ENCODE results near the gene TOGARAM1. TPM values are rescaled to one million over a fixed set of nuclear protein-coding genes. Genes with fewer than 3 reads are reported as not detected.

The TOGARAM1 gene, protein sequence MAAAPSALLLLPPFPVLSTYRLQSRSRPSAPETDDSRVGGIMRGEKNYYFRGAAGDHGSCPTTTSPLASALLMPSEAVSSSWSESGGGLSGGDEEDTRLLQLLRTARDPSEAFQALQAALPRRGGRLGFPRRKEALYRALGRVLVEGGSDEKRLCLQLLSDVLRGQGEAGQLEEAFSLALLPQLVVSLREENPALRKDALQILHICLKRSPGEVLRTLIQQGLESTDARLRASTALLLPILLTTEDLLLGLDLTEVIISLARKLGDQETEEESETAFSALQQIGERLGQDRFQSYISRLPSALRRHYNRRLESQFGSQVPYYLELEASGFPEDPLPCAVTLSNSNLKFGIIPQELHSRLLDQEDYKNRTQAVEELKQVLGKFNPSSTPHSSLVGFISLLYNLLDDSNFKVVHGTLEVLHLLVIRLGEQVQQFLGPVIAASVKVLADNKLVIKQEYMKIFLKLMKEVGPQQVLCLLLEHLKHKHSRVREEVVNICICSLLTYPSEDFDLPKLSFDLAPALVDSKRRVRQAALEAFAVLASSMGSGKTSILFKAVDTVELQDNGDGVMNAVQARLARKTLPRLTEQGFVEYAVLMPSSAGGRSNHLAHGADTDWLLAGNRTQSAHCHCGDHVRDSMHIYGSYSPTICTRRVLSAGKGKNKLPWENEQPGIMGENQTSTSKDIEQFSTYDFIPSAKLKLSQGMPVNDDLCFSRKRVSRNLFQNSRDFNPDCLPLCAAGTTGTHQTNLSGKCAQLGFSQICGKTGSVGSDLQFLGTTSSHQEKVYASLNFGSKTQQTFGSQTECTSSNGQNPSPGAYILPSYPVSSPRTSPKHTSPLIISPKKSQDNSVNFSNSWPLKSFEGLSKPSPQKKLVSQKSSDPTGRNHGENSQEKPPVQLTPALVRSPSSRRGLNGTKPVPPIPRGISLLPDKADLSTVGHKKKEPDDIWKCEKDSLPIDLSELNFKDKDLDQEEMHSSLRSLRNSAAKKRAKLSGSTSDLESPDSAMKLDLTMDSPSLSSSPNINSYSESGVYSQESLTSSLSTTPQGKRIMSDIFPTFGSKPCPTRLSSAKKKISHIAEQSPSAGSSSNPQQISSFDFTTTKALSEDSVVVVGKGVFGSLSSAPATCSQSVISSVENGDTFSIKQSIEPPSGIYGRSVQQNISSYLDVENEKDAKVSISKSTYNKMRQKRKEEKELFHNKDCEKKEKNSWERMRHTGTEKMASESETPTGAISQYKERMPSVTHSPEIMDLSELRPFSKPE (N-terminal part only)
- 10 to 100 TPM; 27.6 to 40.1 (median 37.4) TPM for polyA plus RNA-seq (ENCODE audit: insufficient read length in 4 of 4)

DNA sequence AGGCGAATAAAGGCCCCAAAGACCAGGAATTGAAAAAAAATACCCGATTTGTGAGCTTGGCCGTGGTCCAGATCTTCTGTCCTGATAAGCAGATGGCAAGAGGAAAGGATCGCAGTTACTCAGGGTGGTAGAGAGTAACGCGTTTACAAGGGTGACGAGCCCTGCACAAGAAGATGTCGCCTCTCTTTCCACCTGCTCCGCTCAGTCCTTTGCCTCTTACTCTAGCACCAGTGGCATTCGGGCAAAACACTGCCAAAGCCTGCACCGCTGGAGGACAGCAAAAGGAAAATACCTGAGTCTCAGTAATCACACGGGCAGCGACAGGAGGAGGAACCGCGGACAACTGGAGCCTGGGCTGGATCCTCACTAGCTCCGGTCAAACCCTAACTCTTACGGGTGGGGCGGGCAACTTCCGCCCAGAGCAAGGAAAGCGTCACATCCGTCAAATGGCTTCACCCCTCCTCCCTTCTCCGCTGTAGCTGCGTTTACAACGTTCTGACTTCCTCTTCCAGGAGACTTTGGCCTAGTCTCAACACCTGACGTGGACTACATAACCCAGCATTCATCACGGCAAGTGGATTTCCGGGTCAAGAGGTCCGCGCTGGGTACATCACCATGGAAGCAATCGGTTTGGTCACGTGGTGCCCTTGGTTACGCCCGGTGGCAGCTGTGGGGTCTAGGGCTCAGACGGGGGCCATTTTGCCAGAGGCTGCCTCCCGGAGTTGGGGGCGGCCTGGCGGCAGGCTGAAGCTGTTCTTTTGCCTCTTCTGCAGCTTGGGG lies at the start of gene TOGARAM1, which contains the start of gene KLHL28:
Gene TOGARAM1, plus strand, starts transcription at position 637 of the 780 bp plus-strand sequence. CDS start 232 bp downstream, outside the sequence.
Gene KLHL28, minus strand, starts transcription at position 394 of the 780 bp plus-strand sequence. CDS start 16,019 bp downstream, outside the sequence.
- DNase-seq (ENCODE audit: low read depth in 4 of 4, low spot score in 2 of 4): peak; percentile 99 to 100 (median 100)

DNA sequence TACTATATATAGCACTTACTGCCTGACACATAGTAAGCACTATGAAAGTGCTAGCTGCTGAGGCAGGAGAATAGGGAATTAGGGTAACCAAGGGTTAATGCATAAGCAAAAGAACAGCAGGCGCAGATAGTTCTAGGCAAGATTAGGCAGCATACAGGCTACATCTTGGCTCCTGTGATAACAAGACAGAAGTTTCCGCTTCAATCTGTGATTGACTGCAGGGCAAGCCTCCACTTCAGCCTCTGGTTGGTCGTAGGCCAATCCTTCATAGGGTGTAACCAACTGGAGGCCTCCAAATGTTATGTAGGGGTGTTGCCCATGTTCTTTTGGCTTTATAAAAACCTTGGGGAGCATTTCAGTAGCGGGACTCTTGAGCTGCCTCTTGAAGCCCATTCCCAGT lies 47.1 kb upstream of the TOGARAM1 start:
- DNase-seq (ENCODE audit: low read depth in 4 of 4, low spot score in 2 of 4): no peak

DNA sequence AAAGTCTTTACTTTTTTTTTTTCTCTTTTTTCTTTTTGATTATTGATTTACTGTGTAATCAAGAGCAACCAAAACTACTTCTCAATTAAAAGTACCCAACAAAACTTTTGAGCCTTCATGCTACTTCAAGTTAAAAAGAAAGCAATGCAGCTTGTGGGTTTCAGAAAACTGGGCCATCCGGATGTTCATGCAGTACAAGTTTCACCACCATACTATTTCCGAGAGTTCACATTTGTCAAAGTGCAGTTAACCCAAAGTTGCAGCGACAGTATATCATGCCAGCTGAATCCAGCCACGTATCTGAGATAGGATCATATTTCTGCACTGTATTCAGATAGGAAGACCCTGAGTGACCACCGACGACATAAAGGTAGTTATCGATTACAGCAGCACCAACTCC lies 33.2 kb upstream of the TOGARAM1 start:
- no peak for DNase-seq (ENCODE audit: low read depth in 4 of 4, low spot score in 2 of 4)

DNA sequence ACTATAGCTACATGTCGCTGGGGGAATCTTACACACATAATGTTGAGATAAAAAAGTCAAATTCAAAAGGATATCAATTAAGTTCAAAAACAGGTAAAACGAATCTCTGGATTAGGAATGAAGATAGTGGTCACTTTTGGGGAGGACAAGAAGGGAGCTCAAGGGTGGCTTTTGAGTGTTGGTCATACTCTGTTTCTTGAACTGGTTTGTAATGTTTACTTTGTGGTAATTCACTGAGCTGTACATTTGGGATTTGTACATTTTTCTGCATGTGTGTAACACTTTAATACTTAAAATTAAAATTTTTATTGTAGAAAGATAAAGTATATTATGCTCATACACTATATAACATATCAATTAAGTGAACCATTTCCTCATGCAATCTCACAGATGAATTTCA lies 26.8 kb upstream of the TOGARAM1 start:
- DNase-seq (ENCODE audit: low read depth in 4 of 4, low spot score in 2 of 4): no peak

DNA sequence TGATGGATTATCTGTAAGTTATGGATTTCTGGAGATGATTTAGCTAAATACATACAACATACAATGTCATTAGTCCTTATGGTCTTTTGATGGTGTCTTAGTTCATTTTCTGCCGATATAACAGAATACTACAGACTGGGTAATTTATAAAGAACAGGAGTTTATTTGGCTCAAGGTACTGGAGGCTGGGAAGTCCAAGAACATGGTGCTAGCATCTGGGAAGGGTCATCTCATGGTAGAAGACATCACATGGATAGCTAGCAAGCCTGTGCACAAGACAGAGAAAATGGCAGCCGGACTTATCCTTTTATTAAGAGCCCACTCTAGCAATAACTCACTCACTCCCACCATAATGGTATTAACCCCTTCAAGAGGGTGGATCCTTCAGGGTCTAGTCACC lies 24.4 kb upstream of the TOGARAM1 start:
- DNase-seq (ENCODE audit: low read depth in 4 of 4, low spot score in 2 of 4): no peak

DNA sequence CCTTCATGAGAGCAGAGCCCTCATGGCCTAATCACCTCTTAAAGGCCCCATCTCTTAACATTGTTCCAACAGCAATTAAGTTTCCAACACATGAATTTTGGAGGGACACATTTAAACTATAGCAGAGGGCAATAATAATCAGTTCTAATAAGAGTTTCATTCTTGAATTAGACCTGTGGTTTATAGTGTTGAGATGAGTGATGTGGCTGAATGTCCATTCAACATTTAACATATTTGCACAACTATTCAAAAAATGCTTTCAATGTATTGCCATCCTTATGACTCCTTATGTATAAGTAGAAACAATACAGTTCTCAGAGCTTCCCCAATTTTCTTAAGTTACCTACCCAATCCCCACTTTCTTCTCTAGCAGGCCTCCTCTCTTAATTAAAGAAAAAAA lies 21.8 kb upstream of the TOGARAM1 start:
- no peak for DNase-seq (ENCODE audit: low read depth in 4 of 4, low spot score in 2 of 4)

DNA sequence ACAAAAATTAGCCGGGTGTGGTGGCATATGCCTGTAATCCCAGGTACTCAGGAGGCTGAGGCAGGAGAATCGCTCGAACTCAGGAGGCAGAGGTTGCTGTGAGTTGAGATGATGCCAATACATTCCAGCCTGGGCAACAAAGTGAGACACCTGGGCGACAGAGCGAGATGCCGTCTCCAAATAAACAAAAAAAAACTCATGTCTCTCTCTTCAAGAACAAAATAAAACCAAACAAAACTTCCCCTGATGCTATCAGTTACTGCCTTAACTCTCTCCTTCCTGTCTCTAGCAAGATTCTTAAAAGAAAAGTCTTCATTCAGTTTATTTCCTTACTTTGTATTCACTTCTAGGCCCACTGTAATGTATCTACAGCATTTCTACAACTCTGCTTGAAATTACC lies 21.0 kb upstream of the TOGARAM1 start:
- no peak for DNase-seq (ENCODE audit: low read depth in 4 of 4, low spot score in 2 of 4)

DNA sequence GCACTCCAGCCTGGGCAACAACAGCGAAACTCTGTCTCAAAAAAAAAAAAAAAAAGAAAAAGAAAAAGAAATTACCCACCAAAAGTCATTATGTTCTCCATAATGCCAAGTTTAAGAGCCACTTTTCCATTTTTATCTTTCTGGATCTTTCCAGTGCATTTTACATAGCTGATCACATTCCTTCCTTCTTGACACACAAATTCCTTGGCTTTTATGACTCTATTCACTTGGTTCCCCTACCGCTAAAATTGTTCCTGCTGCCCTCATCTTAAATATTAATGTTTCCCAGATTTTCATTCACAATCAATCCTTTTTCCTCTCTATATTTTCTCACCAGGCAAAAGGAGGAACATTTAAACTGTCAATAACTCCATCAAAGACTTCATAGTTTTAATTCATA lies 20.4 kb upstream of the TOGARAM1 start:
- no peak for DNase-seq (ENCODE audit: low read depth in 4 of 4, low spot score in 2 of 4)

DNA sequence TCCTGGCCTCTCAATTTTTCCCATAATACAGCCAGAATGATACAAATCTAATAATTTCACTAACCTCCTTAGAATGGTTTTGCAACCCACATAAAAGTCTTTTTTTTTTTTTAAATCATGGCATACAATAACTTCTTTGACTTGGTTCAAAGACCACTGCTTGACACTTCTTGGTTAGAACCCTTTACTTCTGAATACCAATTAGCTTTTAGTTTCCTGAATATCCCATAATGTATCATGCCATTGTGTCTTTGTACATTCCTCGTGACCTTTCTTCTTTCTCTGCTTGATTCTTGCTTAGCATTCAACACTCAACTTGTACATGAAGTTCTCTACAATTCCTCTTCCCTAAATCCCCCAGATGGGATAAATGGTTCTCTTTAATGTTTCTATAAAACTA lies 19.6 kb upstream of the TOGARAM1 start:
- DNase-seq (ENCODE audit: low read depth in 4 of 4, low spot score in 2 of 4): no peak

DNA sequence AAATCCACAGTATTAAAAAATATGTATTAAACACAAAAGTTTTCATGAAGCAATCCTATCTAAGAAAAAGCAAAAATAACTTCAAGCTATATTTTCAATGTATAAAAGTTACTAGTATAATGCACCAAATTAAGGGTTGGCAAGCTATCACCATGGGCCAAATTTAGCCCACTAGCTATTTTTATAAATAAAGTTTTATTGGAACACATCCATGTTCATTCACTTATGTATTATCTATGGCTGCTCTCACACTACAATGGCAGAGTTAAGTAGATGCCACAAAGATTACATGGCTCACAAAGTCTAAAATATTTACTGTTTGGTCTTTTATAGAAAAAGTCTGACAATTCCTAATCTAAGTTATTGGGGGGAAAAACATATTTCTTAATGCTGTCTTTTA lies 17.9 kb upstream of the TOGARAM1 start:
- no peak for DNase-seq (ENCODE audit: low read depth in 4 of 4, low spot score in 2 of 4)

DNA sequence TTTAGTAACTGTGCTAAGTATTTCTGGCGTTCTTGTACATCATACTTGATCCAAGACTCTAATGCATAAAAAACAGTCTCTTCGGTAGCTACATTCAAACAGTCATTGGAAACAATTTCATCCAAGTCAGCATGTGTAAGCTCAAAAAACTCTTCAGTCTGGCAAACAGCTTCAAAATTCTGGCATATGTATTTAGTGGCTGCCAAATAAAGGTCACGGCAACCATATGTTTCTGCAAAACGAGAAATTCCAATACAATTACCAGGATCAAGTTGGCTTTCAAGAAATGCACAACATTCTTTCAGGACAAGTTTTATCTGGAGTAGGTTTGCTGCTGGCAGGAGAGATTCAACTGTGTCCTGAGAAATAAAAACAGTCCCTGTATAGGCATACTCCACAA lies 16.7 kb upstream of the TOGARAM1 start:
- DNase-seq (ENCODE audit: low read depth in 4 of 4, low spot score in 2 of 4): no peak

DNA sequence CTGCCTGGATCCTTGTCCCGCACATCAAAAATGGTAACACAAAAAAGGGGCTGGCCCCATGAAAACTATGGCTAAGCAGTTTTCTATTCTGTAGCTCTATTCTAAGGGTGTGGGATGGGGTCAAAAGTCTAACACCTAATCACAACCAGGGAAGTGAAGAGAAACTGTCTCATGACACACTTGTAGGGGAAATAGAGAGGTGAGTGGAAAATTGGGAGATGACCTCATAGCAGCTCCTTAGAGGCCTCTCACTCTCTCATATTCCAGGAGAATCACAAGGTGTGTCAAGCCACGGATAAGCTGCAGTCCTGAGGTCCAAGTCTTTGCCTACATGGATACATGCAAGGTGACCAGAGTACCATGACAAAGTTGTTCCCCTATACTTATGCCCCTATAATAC lies 10.9 kb upstream of the TOGARAM1 start:
- no peak for DNase-seq (ENCODE audit: low read depth in 4 of 4, low spot score in 2 of 4)

DNA sequence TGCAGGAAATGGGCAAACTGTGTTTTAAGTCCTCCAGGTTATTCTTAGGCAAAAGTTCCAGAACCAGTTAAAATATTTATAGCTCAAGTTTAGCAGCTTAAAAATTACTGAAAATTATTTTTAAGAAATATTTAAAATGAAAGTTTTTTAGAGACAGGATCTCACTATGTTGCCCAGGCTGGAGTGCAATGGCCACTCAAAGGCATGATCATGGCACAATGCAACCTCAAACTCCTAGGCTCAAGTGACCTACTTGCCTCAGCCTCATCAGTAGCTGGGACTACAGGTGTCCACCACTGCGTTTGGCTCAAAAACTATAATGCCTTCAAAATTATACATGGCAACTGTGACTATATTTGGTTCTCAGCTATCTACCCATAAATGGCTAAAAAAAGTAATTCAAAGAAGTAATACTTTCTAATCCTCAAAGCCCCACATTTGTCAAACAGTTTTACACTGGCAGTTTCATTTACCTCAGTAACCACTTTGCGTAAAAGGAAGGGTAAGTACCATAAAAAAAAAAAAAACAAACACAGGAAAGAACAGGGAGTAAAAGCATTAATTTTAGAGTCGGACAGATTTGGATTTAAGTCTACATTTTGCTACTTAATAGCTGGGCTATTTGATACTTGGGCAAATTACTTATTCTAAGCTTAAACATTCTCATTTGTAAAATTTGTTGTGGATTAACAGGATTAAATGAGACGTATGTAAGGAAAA lies 9.4 kb upstream of the TOGARAM1 start:
- DNase-seq (ENCODE audit: low read depth in 4 of 4, low spot score in 2 of 4): no peak

DNA sequence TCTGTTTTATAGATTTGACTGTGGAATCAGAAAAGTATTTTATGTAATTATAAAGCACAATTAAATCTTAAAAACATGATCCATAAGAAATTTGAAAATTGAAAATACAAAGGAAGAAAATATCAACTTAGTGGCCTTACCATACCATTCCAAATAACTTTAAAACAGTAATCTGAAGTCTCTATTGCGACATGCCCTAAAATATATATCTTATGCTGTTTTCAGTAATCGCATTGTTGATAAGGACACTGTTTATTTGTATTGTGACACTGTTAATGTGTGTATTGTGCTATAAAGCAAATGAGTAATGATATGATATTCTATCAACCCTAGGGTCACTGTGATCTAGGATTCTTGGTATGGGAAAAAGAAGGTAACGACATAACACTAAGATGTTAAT lies 7.2 kb upstream of the TOGARAM1 start:
- DNase-seq (ENCODE audit: low read depth in 4 of 4, low spot score in 2 of 4): no peak

DNA sequence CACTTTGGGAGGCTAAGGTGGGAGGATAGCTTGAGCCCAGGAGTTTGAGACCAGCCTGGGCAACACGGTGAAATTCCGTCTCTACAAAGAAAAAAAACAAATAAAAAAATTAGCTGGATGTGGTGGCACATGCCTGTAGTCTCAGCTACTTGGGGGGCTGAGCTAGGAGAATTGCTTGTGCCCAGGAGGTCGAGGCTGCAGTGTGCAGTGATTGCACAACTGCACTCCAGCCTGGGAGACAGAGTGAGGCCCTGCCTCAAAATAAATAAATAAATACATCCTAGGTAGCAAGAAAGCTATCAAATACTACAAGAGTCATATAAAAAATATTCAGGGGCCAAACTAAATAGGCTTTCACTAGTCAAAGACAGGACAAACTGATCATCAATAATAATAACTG lies 6.5 kb upstream of the TOGARAM1 start:
- no peak for DNase-seq (ENCODE audit: low read depth in 4 of 4, low spot score in 2 of 4)

DNA sequence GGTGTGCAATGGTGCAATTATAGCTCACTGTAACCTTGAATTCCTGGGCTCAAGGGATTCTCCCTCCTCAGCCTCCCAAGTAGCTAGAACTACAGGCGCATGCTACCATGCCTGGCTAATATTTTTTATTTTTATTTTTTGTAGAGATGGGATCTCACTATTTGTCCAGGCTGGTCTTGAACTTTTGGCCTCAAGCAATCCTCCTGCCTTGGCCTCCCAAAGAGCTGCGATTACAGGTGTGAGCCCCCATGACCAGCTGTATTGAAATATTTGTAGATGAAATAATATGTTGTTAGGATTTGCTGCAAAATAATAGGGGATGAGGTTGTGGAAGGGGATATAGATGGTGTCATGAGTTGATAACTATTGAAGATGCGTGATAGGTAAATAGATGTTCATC lies 5.1 kb upstream of the TOGARAM1 start:
- DNase-seq (ENCODE audit: low read depth in 4 of 4, low spot score in 2 of 4): no peak

DNA sequence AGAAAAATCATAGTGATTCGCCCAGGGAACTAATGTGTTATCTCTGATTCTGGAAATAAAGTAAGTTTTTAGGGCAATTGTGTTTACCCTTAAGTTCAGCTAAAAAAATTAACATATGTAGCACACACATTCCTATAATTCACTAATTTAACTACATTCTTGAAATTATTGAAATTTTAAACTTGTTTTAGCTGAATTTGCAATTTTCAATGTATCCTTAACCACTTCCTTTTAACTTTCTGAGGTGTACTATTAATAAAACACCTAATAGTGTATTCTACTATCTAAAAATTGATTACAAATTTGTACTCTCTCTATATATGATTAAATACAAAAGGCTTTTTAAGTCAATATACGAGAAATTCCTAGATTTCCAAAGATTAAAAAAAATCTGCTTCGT lies 2.5 kb upstream of the TOGARAM1 start:
- no peak for DNase-seq (ENCODE audit: low read depth in 4 of 4, low spot score in 2 of 4)

DNA sequence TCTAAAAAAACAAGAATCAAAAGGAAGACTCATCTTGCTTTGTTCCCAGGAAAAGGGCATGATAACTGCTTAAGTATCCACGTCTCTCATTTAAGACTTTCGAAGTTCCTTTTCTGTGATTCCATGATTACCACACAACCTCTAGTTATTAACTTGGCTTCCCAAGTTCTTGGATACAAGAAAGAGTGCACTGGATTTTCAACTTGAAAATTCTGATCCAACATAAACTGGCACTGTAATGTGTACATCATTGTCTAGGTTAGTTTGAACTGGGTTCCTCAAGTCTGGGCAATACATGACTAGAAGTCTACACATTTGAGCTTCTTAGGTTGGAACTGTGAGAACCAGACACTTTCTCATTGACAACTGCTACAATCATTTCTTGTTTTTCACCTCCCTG lies 1.8 kb upstream of the TOGARAM1 start:
- no peak for DNase-seq (ENCODE audit: low read depth in 4 of 4, low spot score in 2 of 4)

DNA sequence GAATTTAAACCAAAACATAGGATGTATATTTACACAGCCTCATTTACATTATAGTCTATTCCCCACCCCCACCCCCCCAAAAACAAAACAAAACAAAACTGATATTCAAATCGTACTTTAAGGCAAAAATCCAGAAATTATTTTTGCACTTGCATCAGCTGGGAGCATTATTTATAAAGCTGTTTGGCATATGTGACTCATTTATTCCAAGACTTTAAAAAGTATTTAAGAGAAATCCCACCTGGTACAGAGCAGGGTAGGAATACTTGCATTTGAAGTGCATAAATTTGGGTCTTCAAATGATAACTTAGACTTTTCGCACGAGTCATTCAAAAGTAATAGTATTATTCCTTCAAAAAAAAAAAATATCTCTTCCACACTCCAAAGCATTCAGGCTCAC lies 1.3 kb upstream of the TOGARAM1 start:
- DNase-seq (ENCODE audit: low read depth in 4 of 4, low spot score in 2 of 4): no peak
